Globus pallidus (tissue), 1 donor: ENCODE data around the gene PTPRN2.
"Not testable (repeated sequence)": the region's sequence is repeated elsewhere in the genome, so short reads cannot be mapped to it uniquely, and the experiment has no call there.

ENCODE experiments used
- DNase-seq: peaks from one replicate; pipeline ENCODE4 v3.0.0-alpha.2; 2015; ENCODE audit warnings: low spot score

Gene PTPRN2

DNA sequence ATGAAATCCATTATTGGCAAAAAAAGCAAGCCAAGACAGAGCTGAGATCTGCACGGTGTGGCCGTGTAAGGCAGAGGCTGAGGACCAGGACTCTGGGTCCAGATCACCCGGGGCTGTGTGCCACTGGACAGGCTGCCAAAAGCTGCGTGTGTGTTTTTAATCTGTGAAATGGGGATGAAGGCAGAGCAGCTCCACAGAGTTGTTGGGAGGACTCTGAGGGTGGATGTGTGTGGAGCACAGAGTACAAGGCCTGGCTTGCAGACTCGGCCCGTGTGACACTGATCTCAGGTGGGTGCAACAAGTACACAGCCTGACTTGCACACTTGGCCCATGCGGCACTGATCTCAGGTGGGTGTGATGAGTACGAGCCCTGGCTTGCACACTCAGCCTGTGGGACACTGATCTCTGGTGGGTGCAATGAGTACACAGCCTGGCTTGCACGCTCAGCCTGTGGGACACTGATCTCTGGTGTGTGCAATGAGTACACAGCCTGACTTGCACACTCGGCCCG lies 921.0 kb downstream of the PTPRN2 start:
- DNase-seq, result no peak

DNA sequence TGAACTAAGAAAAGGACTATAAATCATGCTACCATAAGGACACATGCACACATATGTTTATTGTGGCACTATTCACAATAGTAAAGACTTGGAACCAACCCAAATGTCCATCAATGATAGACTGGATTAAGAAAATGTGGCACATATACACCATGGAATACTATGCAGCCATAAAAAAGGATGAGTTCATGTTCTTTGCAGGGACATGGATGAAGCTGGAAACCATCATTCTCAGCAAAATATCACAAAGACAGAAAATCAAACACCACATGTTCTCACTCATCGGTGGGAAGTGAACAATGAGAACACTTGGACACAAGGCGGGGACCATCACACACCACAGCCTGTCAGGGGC lies 922.0 kb downstream of the PTPRN2 start:
- DNase-seq, result not testable (repeated sequence)

DNA sequence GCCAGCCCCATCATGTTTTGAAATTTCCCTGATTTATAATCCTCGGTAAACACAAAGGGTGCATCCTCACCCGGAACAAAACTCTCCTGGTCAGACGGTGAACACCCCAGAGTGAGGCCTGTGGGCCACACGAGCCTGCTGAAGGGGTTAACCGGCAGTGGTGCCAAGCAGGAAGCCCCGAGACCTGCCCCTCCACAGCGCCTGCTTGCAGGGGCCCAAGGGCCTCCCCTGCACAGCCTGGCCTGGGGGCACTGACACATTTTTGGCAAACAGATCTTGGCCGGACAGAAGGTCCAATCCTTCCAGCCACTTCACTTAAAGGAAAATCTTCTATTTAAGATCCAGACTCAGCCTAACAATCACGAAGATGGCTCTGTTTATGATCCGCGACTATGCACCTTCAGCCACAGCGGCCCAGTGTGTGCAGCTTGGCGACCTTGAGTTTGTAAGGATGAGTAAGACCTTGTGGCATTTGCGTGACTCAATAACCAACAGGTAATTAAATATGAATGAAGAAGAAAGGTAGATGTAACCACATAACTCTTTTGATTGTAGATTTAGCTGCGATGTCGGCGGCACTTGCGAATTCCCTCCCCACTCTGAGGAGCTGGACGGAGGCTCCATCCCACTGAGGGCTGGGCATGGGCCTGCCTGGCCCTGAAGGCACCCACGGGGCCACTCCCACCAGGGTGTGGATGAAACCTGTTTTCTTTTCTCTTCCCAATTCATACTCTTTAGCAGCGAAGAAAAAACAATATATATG lies 922.6 kb downstream of the PTPRN2 start:
- no peak for DNase-seq

DNA sequence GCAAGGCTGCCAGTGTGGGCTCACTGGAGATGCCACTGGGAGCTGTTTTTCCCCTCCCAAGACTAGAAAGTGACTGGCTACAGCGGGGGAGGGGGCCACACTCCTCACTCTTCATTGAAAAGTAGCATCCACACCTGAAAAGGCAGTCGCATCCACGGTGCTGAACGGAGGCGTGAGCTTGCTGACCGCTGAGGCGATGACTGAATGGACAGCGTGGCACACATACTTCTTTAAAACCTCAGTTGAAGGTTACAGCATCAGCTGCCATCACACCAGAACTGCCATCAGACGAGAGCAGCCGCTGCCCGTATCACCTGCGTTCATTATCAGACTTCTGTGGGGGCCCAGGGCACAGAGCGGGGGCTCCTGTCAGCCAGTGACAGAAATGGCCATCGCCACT lies 923.6 kb downstream of the PTPRN2 start:
- DNase-seq, result no peak

DNA sequence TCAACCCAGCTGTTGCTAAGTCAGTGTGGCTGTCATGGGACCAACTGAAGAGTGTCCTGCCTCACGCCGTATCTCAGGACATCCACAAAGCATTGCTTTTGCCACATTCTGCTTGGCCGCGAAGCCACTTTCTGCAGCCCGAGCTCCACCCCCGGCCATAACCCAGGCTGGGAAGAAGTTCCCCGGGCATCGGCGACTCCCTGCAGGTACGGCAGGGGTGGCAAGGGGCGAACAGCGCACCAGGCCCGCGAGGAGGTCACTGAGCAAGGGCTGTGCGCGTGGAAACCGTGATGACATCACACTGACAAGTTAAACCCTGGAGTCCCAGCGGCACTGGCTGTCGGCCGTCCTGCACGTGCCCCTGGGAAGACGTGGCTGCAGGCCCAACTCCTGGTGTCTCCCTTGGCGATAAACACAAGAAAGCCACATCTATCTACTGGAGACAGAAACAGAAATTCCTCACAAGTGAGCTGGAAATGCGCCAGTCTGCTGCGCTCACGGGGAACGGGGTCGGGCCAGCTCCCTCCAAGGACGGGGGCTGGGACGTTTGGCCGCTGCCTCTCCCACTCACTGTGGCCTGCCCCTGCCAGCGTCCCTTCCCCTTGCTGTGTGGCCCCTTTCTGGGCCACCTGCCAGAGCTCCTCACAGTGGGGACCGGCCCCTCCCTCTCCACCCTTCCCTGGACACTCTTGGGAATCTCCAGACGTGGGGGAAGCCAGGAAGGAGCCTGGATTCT lies 924.5 kb downstream of the PTPRN2 start:
- DNase-seq, result no peak

DNA sequence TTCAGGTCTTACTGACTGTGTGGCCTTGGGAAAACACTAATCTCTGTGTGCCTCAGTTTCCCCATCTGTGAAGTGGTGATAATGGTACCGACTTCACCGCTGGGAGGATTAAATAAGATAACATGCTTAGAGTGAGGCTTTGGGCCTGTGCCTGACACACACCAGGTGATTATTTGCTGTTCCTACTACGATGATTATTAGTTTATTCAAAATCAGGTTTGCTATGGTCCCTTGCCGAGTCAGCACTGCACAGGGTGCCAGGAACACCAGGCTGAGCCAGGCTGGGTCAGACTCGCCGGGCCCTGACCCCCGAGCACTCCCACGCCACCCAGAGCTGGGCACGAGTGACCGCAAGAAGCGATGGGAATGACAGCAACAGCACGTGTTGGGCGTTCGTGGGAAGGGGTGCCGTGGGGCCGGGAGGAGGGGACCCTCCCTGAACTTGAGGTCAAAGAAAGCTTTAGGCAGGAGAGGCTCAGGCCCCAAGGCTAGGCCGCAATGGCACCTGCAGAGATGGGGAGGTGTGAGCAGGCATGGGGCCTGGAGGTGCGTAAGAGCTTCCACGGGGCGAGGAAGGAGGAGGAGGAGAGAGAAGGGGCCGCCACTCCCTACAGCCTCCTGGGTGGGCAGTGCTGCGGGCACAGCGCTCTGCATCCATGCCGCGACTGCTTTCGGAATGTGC lies 925.4 kb downstream of the PTPRN2 start:
- no peak for DNase-seq

DNA sequence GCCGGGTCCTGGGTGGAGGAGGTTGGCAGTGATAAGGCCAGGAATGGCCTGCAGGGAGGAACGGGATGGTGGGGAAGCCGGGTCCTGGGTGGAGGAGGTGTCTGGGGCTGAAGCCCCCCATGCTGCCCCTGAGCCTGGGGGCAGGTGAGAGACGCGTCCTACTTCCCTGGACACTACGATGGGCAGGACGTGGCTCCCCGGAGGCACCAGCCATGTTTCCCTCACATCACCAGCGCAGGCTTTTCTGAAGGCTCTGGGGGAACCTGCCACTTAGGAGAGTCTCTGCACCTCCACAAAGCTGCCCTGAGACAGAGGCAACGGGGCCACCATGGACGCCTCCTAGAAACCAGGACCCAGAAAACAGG lies 926.0 kb downstream of the PTPRN2 start:
- no peak for DNase-seq

DNA sequence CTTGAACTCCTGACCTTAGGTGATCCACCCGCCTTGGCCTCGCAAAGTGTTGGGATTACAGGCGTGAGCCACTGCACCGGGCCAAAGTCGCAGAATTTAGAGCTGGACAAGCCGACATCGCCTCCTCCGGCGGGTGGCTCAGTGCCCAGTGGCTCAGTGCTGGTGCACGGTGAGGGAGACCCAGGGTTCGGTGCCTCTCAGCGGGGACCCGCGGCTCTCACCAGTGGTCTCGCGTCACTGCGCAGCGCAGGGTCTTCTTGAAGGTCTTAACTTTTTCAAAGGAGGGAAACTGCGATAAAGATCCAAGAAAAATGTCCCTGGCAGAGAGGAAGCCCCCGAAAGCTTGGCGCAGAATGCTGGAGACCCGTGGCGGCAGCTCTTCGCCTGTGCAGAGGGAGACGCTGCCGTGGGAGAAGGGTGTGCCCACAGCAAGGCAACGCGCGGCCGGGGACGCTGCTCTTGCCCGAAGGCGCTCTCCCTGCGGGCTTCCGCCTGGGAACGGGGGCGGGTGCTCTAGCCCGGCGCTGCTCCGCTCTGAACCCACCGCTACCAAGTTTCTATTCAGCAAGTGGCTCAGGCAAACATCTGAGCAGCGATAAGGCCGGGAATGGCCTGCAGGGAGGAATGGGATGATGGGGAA lies 926.5 kb downstream of the PTPRN2 start:
- no peak for DNase-seq

DNA sequence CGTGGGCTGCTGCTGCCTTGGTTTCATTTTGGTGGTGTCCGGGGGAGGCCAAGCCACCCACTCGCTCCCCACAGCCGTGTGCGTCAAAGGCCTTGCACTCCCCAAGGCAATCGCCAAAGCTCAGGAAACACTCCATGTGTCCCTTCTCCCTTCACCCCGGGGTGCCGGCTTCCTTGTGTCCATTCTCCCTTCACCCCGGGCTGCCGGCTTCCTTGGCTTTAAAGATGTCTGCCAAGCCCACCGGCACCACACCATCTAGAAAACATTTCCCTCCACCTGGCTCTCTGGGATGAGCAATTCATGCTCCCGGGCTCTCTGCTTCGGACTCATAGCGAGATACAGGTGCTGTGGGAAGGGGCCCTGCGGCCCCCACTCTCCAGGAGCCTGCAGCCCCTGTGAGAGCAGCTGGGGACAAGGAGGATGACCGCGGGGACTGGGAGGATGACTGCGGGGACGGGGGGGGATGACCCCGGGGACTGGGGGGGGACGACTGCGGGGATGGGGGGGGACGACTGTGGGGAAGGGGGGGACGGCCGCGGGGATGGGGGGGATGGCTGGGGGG lies 928.7 kb downstream of the PTPRN2 start:
- no peak for DNase-seq

DNA sequence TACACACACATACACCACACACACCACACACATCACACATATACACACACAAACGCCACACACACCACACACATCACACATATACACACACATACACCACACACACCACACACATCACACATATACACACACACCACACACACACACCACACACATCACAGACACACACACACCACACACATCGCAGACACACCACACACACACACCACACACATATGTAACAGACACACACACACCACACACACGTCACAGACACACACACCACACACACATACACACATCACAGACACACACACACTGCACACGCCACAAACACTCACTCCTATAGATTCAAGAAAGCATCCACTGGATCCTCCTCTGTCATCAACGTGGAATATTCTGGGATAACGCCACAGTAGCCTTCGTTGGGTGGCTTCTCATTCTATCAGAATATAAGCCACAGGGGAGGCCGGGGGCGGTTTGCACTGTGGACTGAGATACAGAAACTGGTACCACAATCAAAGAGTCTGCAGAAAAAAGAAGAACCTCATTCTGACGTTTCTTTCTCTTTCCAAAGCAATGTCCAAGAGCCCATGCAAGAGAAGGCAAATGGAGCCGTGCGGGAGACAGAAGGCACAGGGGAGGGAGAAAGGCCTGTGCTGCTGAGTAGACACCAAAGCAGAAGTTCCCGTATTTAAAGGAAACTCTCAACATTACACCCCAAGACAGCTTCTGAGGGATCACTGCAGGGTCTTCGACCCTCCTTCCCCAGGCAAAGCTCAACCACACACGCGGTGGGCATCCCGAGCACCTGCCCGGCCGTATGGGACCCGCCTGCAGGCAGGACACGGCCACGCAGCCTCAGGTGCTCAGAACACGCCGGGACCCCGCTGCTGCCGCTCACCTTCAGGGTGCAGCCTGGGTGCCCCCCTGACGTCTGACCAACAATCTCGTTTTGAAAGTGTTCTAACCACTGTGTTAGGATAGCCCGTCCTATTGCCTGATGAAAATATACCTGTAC lies 929.6 kb downstream of the PTPRN2 start:
- DNase-seq, result no peak

DNA sequence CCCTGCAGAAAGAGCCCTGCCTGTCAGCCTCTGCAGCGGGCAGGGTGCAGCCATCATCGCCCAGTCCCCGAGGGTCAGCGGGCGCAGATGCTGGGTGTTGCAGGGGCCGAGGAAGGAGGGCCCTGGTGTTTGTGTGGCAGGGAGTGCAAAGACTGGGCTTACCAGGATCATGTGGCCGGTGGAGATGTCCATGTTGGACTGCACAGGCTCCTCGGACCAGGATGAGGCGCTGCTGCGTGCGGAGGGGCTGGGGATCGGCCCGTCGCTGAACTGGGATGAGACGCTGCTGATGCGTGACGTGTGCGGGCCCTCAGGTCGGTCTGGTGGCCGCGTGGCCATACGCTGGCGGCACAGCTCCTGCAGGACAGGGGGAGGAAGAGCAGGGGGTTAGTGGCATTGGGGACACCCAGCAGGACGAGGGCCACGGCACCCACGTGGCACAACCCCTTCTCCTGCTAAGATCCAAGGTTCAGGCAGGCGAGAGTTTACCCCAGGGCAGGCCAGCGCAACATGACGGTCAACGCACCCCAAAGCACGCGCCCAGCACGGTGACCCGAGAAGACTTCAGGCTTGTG lies 931.3 kb downstream of the PTPRN2 start:
- no peak for DNase-seq

DNA sequence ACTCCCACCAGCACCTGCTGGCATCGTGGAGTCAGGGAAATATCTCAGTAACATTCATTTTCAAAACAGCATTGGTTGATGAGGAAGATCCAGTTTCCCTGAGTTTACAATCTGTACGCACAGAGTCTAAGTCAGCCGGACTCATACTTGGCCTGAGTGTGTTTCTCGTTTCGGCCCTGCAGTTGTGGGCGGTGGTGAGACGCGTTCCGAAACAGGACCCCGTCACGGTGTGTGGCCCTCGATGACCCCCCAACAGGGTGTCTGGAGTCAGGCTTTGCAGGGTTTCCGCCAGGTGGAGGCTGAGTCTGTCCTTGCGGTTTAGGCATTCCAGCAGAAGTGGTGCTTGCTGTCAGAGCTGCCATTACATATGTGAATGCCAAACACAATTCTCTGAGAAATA lies 933.3 kb downstream of the PTPRN2 start:
- DNase-seq, result no peak

DNA sequence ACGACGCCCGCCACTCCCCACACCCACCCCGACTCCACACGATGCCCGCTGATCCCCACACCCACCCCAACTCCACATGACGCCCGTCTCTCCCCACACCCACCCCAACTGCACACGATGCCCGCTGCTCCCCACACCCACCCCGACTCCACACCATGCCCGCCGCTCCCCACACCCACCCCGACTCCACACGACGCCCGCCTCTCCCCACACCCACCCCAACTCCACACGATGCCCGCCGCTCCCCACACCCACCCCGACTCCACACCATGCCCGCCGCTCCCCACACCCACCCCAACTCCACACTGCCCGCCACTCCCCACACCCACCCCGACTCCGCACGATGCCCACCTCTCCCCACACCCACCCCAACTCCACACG lies 933.8 kb downstream of the PTPRN2 start:
- no peak for DNase-seq

DNA sequence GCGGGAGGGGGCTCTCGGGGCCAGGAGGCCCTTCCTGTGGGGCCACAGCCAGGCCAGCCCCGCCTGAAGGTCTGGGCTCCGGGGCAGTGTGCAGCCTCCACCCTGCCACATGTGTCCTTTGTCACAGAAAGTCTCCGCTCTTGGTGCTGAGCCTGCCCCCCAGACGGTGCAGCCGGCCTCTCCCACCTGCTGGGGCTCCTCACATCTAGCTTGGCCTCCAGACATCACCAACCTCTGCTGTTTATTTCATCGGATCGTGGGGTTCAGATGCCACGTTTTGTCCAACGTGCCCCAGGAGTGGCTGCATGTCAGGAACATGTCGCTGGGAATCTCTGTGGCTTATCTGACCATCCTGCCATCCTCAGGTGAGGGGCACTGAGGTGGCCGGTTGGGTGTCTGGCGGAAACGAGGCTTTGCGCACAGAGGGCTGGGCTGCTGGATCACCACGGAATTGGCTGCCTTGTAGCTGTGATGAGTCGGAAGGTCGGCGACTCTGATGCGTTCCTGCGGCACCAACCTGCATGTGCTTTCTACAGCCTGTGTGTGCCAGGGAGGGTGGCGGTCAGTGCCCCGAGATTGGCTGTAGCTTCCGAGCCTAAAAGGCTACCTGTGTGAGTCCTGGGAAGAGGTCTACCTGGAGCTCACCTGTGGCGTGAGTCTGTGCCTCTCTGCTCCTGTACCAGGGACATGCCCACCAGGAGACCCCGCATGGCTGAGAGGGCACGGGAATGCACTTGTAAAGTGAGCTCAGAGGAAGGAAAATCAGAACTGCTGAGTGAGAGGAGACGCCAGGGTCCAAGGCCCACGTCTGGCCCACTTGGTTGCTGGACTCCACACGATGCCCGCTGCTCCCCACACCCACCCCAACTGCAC lies 934.4 kb downstream of the PTPRN2 start:
- DNase-seq, result no peak

DNA sequence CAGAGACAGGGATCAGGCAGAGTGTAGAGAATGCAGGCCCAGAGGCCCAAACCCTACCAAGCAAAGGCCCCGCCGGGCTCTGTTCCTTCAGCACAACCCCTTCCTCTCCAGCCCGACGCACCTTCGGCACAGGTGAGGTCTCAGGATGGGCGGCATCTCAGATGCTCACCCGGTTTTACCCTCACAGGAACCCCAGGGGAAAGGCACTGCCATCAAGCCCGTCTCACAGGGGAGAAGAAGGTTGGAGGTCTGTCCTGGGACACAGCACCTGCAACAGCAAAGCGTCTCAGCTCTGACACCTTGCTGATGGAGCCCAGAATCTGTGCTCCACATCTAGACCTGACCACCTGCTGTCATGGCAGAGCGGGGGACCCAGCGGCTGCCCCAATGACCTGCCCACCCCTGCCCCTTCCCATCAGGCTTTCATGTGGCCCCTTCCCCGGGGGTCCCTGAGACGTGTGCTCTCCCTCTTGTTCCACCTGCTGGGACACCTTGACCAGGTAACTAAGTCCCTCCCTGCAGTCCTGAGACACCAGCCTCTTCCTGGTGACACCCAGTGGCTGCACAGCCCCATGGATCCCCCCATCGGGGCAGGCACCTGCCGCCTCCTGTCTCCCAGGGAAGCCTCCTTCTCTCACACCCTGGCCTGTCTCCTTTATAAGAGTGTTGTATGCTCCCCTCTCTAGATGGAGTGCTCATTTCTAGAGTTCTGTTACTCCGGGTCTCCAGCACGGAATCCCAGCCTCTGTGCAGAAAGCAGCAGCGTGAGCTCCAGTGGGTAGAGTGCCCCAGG lies 935.3 kb downstream of the PTPRN2 start:
- no peak for DNase-seq

DNA sequence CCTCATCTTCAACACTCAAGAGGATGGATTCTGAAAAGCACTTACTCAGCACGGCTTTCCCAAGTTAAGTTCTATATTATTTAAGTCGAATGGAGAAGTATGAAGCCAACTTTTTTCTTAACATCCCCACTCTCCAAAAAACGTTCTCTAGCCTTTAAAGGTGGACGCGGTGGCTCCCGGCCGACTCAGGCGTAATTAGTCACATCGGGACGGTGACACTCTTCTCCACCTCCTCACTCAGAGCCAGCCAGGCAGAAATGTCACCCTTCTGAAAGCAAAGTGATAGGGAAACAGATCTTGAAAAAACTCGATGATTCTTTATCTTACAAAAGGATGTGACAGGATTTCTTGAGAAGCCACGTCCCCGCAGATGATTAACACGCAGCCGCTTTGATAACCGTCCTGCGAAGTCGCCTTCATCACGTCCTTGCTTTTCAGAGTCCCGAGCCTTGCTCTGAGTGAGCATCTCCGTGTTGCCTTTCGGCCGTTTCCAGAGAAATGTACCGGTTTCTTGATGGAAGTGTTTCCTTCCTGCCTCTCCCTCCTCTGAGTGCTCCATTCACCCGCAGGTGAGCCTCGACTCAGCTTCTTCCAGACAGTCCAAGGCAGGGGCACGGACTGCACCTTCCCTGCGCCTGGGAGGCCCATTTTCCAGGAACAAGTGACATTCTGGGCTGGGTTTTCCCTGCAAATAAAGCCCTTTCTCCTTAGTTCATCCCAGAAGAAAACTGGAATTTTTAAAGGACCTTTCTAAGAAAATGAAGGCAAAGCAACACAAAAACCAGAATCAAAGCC lies 936.1 kb downstream of the PTPRN2 start:
- no peak for DNase-seq

DNA sequence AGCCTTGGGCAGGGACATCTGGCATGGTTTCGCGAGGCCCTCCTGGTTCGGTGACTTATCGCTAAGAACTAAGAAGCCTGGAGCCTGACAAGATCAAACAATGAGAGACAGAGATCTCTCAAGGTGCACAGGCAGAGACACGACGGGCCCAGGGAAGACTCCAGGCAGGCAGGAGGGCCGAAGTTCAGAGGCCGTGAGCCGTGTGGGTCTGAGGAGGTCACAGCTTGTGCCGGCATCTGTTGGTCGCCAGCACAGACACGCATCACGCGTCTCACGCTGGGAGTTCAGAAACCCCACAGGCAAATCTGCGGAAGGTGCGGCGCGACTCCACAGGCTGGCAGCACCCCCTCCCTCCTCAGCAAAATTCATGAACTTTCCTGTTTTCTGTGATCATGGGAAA lies 936.8 kb downstream of the PTPRN2 start:
- DNase-seq, result no peak

DNA sequence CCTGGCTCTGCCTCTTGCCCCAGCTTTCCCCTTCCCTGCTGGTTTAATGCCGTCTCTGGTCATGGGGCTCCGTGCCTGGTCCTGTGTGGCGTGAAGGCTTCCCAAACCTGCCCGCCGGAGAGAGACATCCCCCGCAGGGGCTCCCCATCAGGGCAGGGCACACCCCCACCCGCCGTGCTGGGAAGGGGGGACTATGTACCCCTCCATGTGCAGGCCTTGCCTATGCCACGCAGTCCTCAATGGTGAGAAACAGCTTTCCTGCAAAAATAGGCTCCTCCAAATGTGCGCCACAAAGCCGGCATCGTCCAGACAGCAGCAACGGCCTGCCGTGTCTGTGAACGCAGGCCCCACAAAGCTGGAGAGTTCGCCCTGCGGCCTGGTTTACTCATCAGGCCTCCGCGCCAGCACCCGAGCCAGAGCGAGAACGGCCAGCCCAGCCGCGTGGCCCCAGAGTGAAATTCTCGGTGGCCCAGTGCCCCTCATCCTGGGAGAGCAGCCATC lies 937.4 kb downstream of the PTPRN2 start:
- DNase-seq, result no peak
